ENCODE results near the gene AIFM3. TPM values are rescaled to one million over a fixed set of nuclear protein-coding genes. Genes with fewer than 3 reads are reported as not detected.

Gene AIFM3
- total and polyA plus RNA-seq, 2 of the 13 experiments (the other 11 are each of a cell fraction or from before 2014, with no cell fraction given) = 9.0 to 15.3 TPM

DNA sequence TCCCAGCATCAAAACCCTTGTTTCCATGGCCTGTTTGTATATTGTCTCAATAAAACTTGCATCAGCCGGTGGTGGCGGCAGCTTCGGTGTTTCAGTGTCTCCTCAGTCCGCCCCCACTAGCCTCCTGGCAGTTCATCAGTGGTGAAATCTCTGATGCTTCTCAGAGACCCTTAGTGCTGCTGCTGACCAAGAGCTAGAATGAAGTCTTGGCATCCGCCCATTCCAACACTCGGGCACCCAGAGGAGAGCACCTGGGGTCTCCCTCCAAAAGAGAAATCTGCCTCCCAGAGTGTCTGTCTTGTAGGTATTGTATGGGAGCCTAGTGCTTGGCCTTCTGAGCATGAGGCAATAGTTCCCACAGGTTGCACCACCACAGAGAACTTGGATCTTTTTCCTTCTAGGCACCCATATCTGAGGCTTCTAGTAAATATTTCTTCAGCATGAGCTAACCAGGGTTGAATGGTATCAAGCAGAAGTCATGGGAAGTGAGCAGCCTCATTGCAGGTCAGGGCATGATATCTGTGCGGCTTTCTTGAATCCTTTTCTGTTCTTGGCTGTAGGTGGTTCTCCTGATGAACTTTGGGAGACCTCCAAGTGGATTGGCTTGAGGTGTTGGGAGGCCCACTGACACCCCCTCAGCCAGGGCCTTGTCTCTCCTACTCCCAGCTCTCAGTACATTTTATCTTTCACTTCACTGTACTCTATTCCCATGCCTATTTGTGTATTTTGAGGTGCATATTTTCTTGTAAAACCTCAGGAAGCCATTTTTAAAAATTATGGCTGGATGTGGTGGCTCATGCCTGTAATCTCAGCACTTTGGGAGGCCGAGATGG is 13.2 kb upstream of the AIFM3 start:
- Histone ChIP-seq H4K20me1 (ENCODE audit: insufficient read depth, low read length) (peaks cover 11% of the 10 kb centered on the region), H3K4me2 (ENCODE audit: low read depth, low read length) (peak overlapping the region; percentile 72), H3K27me3 (ENCODE audit: control insufficient read depth in 1 of 2, insufficient read depth in 2 of 2, low read length in 2 of 2) (no peaks in the 10 kb centered on the region; a peak in 1 of 5 replicates), H2AFZ (ENCODE audit: low read length) (no peak overlapping the region), H3K9ac (ENCODE audit: insufficient read depth, low read depth, low read length) (peak overlapping the region; percentile 58; the same call in 1 of the 2 replicates), H3K27ac (ENCODE audit: extremely low read length, insufficient read depth, low read length) (peak overlapping the region; percentile 82), H3K4me1 (ENCODE audit: insufficient read depth, low read length) (peaks cover 86% of the 10 kb centered on the region), H3K9me3 (ENCODE audit: low read length) (no peaks in the 10 kb centered on the region), H3K36me3 (replicated peaks in 1 of 2; ENCODE audit: control insufficient read depth in 1 of 2, insufficient read depth in 2 of 2, low read length in 2 of 2) (peaks cover 1 to 9% of the 10 kb centered on the region in 2 experiments), H3K79me2 (ENCODE audit: insufficient read depth, low read length) (peaks cover 70% of the 10 kb centered on the region), H3K4me3 (replicated peaks in 1 of 3; ENCODE audit: insufficient read depth in 1 of 3, low read depth in 2 of 3, low read length in 3 of 3) (peak overlapping the region in 2 of 3 experiments; percentile 8 to 23; a peak in 4 of 6 replicates)
- BruUV-seq (replicated peaks) = TSS peak; percentile 37
- intact Hi-C loops (cut with micrococcal nuclease; ENCODE audit: unreplicated experiment) = loop anchor here (10.0 kb wide), 1 partner anchor 179 kb away; the partner anchor contains the start of gene SERPIND1
- in situ Hi-C loops (cut with HindIII; ENCODE audit: extremely low pct_ligation_motif_present, low pct_unique_long_range_greater_than_20kb) = loop anchor here (5.0 kb wide), 1 partner anchor 37 kb away; the partner anchor contains the start of gene CRKL
- ATAC-seq (no peak), DNase-seq (ENCODE audit: low spot score) (peak; percentile 67), FAIRE-seq (peak; percentile 56)
- ChIA-PET CTCF (ENCODE audit: low intra/inter-chr PET ratio, low total read pairs) (no interaction called here), POLR2A (interaction anchor here (0.8 to 5.0 kb wide), 6 partner anchors 10 to 68 kb away, joined by 3 to 14 read pairs (median 7); partner anchors contain the start of genes CRKL, LZTR1 and THAP7)
- WGBS (ENCODE audit: low lambda C conversion rate) = 65% methylated on average over 8 of the region's 8 CpGs
- TF ChIP-seq FOXO4 (CRISPR knock-in tag; conservative IDR thresholded peaks at IDR 0.05) = no peak
- no peak for TF ChIP-seq ZNF678 (CRISPR knock-in tag; IDR thresholded peaks at IDR 0.05)
- TF ChIP-seq NR2F6 (IDR thresholded peaks at IDR 0.05) = no peak
- TF ChIP-seq NR2F6 (CRISPR knock-in tag; IDR thresholded peaks at IDR 0.05) = no peak
- peak; percentile 86 for TF ChIP-seq GATAD2A (CRISPR knock-in tag; IDR thresholded peaks at IDR 0.05)
- no peak for TF ChIP-seq ZNF451 (CRISPR knock-in tag; IDR thresholded peaks at IDR 0.05)
- no peak for TF ChIP-seq PLSCR1 (CRISPR knock-in tag; IDR thresholded peaks at IDR 0.05; ENCODE audit: borderline replicate concordance)
- no peak for TF ChIP-seq AKAP8 (CRISPR knock-in tag; IDR thresholded peaks at IDR 0.05)
- TF ChIP-seq, protein P1, sequence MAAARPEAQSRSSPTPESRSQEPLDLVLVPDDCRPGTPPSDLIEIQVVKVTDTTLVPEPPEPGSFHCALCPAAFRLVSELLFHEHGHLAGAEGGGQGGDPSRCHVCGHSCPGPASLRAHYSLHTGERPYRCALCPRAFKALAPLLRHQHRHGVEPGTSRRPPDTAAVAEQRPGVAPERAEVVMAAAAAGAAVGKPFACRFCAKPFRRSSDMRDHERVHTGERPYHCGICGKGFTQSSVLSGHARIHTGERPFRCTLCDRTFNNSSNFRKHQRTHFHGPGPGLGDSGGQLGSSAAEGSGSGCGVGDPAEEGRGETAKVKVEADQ (CRISPR knock-in tag; IDR thresholded peaks at IDR 0.05; ENCODE audit: borderline replicate concordance) = no peak
- TF ChIP-seq ZNF878 (CRISPR knock-in tag; IDR thresholded peaks at IDR 0.05) = no peak
- no peak for TF ChIP-seq ZKSCAN1 (IDR thresholded peaks at IDR 0.05; ENCODE audit: low read length)
- TF ChIP-seq PBX2 (CRISPR knock-in tag; IDR thresholded peaks at IDR 0.05) = no peak
- TF ChIP-seq MED8 (CRISPR knock-in tag; IDR thresholded peaks at IDR 0.05; ENCODE audit: insufficient replicate concordance) = no peak
- TF ChIP-seq ZNF337 (CRISPR knock-in tag; IDR thresholded peaks at IDR 0.05; ENCODE audit: borderline replicate concordance, low read depth) = no peak
- TF ChIP-seq HNRNPLL (IDR thresholded peaks at IDR 0.05; ENCODE audit: low read depth, low read length, poor library complexity, severe bottlenecking) = no peak
- TF ChIP-seq EZH2 (conservative IDR thresholded peaks at IDR 0.05; ENCODE audit: low read depth, low read length) = no peak
- no peak for TF ChIP-seq IKZF4 (CRISPR knock-in tag; IDR thresholded peaks at IDR 0.05; ENCODE audit: borderline replicate concordance, low read depth, not compliant biosample characterization)
- TF ChIP-seq CHD4 (IDR thresholded peaks at IDR 0.05; ENCODE audit: borderline replicate concordance, low read length) = no peak
- TF ChIP-seq MTA3 (CRISPR knock-in tag; IDR thresholded peaks at IDR 0.05) = no peak
- no peak for TF ChIP-seq REXO4 (CRISPR knock-in tag; IDR thresholded peaks at IDR 0.05; ENCODE audit: borderline replicate concordance)
- no peak for TF ChIP-seq ZNF274 (CRISPR knock-in tag; IDR thresholded peaks at IDR 0.05)
